NCI-H446 (cell line): ENCODE data around the gene AXIN1.
"Not testable (repeated sequence)": the region's sequence is repeated elsewhere in the genome, so short reads cannot be mapped to it uniquely, and the experiment has no call there.

Experiments used
- DNase-seq, 2 experiments: peaks; one replicate each; lab custom pipeline; 2025; lab: John Stamatoyannopoulos, UW

Gene AXIN1

DNA sequence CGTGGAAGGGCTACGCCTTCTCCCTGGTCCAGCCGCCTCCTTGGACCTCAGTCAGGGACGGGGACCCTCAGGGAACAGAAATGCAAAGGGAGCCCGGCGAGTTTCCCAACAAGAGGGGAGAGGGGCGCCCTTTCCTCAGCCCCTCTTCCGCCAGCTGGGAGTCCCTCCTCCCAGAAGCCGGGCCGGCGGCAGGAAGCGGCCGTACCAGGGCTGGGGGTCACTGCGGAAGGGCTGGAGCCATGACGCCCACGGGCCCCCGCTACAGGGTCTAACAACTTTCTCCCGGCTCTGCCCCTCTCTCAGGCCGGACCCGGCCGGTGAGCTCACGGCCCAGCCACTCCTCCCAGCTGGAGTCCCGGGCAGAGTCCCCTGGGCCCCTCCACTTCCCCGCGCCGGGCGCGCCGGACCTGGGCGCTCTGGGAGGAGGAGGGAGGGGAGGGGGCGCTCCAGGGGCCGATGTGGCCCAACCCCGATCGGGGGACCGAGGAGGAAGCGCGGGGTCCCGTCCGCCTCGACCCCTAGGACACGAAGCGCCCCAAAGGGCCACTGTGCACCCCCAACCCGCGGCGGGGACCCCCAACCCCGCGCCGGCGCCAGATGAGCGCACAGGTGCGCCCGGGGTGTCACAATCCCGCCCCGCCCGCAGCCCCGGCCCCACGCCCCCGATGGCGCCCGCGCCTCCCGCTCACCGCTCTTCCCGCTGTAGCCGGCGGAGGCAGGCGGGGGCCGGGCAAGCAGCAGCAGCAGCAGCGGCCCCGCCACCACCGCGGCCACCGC lies 28.7 kb upstream of the AXIN1 start:
- DNase-seq = no peak

GRCh38 chr16:380762-381011 lies 28.2 kb upstream of the AXIN1 start:
- no peak for DNase-seq

DNA sequence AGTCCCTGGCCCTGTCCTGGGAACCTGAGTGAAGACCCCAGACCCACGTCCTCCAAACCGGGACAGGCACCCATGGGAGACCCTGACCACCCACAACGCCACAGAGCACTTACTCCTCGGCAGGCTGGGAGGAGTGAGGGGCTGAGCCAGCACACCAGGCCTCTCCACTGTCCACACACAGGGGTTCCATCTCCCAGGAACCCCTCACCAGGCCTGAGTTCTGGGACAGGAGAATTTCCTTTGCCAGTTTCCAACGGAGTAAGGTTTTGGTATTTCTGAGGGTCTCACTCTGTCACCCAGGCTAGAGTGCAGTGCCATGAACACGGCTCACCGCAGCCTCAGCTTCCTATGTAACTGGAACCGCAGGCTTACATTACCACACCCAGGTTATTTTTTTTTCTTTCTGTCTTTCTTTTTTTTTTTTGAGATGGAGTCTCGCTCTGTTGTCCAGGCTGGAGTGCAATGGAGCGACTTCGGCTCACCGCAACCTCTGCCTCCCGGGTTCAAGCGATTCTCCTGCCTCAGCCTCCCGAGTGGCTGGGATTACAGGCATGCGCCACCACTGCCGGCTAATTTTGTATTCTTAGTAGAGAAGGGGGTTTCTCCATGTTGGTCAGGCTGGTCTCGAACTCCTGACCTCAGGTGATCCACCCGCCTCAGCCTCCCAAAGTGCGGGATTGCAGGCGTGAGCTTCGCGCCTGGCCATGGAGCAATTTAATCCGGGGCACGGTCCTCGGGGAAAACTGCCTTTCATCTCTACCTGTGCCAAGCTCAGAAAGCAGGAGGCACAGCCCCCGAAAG lies 27.6 kb upstream of the AXIN1 start:
- DNase-seq = no peak

DNA sequence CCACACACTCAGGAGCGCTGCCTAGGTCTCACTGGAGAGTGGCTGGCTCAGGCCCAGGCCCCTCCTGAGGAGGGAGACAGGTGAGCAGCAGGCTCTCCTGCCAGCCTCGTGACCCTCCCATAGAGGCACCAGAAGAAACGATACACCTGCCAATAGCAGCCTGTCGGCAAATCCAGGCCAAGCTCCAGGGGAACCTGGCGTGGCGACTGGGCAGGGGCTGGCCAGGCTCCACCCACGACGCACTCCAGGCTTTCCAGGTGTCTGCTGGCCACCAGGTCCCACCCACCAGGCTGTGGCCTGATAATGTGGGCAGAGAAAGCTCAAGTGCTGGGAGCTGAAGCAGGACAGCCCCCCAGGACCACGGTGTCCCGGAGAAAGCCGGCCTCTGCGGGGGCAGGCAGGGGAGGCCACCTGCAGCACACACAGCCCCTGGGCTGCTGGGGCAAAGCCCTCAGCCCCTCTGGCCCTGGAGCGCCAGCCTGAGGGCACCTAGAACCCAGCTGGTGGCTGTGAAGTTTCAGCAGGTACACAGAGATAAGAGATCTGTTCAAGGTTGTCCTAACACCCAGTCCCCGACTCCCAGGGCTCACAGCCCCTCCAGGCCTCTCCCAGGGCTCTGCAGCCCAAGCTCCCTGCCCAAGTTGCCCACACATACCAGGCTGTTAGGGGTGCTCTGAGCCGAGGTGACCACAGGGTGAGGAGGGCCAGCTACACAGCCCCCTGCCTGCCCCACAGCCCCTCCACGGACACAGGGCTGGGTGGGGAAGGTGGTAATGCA lies 26.8 kb upstream of the AXIN1 start:
- no peak for DNase-seq

GRCh38 chr16:378821-379182 lies 26.3 kb upstream of the AXIN1 start:
- no peak for DNase-seq

GRCh38 chr16:378113-378820 lies 25.7 kb upstream of the AXIN1 start:
- not testable (repeated sequence) for DNase-seq

DNA sequence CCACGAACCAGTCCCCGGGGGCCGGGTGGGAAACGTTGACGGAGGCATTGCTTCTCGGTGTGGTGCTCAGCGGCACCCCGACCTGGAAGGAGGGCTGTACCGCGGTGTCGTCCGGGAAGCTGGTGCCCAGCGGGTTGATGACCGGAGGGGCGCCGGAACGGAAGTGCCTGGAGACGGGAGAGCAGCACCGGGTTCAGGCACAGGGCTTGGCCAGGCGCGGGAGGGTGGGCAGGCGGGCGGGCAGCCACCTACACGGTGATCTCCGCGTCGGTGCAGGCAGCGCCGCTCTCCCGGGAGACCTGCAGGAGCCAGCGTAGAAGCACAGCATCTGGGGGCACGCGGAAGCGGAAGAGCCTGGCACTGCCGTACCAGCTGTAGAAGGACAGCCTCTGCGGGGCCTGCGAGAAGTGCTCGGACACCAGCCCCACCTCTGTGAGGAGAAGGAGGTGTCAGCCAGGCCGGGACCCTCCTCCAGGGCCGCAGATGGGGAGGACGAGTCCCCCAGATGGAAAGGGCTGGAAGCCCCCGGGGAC lies 25.0 kb upstream of the AXIN1 start:
- DNase-seq = no peak

DNA sequence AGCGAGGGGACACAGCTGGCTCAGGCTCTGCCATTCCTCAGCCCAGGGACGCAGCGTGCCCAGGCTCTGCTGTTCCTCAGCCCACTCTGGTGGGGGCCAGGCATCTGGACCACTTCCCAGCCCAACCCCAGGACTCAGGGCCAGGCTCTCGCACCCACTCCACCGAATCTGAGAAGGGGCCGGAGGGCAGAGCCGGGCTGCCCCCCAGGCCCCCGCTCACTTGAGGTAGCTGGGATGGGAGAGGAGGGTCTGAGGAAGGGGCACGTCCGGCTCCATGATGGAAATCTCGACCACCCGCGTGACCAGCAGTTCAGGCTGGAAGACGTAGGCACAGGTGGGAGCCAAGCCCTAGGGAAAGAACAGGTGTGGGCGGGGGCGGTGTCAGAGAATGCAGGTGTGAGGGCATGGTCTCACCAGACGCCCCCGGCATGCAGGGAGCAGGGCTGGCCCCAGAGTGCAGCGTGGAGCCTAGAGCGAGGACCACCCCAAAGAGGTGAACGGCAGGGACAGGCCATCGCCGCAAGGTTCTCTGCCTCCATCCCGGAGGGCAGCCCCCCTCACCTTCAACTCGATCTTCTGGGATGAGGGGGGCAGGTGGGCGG lies 24.4 kb upstream of the AXIN1 start:
- no peak for DNase-seq

GRCh38 chr16:375927-376816 lies 23.6 kb upstream of the AXIN1 start:
- no peak for DNase-seq

- DNase-seq = no peak
These were observed 22.7 kb upstream of the AXIN1 start for GRCh38 chr16:375212-375611.

DNA sequence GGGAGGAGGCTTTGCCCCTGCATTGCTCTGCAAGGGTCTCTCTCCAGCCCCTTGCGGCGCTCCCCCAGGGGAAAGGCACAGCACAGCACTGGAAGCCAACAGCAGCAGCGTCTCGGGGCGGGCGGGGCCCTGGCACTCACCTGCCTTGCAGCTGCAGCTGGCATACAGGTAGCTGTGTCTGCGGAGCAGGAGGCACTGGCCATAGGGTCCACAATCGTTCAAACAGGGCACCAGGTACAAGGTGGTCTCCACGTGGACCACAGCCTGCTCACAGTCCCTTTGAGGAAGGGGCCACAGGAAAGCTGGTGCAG lies 22.0 kb upstream of the AXIN1 start:
- DNase-seq = no peak

- DNase-seq = no peak
These were observed 21.5 kb upstream of the AXIN1 start for GRCh38 chr16:373848-374615.

DNA sequence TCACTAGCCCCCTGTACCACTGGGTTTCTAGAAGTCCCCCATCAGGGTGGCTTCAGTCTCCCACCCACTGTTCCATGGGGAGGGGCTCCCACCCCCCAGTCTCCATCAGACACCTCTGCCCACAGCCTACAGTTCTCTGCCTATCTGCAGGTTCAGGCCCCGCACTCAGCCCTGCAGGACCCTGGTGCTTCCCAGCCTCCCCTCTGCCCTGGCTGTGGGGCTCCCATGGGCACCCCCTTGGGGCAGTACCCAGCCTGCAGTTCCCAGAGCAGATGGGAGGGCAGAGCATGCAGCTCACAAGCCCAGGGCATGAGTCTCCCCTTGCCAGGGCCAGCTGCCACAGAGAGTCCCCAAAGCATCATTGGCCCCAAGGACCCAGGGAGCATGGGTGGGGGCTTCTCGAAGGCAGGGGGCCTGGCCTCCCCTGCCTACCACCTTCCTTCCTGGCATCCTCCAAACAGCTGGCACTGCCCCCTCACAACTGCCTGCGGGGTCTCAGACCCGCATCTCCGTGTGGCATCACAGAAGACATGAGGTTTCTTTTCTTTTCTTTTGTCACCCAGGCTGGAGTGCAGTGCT lies 20.6 kb upstream of the AXIN1 start:
- DNase-seq = no peak

- DNase-seq = no peak
These were observed 19.9 kb upstream of the AXIN1 start for GRCh38 chr16:372302-372983.

- DNase-seq = no peak
These were observed 19.2 kb upstream of the AXIN1 start for GRCh38 chr16:371515-372301.

- no peak for DNase-seq
These were observed 18.5 kb upstream of the AXIN1 start for GRCh38 chr16:370979-371514.

- DNase-seq = peak; percentile 83 to 93
These were observed 17.9 kb upstream of the AXIN1 start, which contains the start of gene MRPL28 for GRCh38 chr16:370443-370842. TSS of gene MRPL28 (minus strand) at chr16:370538. CDS start at chr16:370218, 320 bp downstream.

DNA sequence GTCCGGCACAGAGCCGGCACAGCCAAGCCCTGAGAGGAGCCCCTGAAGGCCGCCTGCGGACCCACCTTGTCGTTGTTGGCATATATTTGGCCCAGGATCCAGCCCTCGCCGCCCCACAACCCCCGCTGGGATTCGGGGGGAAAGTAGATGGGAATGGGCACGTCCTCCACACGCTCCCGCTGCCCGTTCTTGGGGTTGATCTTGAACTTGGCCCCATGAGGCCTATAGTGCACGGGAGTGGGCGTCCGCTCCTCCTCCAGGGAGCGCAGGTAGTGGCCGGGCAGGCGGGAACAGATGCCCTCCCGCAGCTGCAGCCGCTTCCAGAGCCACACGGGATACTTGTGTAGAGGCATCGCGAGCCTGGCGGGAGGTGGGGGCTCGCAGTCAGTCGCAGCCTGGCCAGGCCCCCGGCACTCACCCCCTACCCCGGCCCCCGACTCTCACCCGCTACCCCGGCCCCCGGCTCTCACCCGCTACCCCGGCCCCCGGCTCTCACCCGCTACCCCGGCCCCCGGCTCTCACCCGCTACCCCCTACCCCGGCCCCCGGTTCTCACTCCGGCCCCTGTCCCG lies 17.4 kb upstream of the AXIN1 start:
- no peak for DNase-seq
